HG03354 (cell line): ENCODE data around the gene SLC37A2.
"Not testable (repeated sequence)": the region's sequence is repeated elsewhere in the genome, so short reads cannot be mapped to it uniquely, and the experiment has no call there.

ENCODE experiments used
- ATAC-seq: cut with Tn5 transposase; IDR thresholded peaks from one replicate; pipeline ENCODE4 v1.9.1; 2021; ENCODE audit warnings: mild to moderate bottlenecking; ENCODE audit not compliant: unreplicated experiment, poor library complexity, severe bottlenecking

Gene SLC37A2

DNA sequence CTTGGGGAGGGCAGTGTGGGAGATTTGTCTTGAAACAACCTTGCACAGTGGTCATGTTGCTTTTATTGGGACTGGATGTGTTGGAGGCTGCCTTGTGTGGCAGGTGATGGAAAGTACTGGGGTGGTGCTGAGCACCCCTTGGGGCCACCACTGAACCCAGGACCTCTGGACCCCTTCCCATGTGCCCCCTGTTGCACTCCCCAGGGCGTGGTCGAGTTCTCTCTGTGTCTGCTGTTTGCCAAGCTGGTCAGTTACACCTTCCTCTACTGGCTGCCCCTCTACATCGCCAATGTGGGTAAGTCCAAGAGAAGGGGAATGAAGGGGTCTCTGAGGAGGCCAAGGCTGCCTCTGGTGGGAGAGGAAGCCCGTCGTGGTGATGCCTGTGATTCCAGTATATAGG, 18.9 kb downstream of the SLC37A2 start:
- ATAC-seq, result no peak

DNA sequence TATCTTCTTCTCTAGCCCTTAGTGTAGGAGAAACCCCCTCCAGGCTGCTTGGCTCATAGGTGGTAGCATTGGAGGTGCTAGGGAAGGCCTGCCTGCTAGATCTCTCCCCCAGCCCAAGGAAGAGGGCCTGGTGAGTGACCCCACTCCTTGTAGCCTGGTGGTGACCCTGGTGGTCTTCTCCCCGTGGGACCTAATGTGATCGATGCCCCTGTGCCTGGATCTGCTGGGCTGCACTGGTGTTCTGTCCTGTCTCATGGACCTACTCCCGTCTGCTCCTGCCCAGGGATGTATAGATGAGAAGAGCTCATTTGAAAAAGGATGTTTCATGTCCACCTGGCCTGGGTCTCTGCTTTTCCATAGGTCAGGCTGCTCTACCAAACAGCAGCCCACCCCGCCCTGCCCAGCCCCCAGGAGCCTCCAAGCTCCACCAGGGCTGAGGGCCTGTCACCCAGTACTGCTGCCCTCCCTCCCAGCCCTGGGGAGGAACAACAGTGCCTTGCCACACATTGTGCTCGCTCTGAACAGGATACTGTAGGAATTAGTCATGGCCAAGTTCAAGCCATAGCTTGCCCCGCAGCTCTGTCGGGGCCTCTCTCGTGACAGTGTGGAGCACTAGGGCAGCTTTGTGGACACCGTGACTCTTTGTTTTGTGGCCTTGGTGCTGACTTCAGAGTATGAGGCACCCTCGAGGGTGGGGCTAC, 19.7 kb downstream of the SLC37A2 start:
- no peak for ATAC-seq

DNA sequence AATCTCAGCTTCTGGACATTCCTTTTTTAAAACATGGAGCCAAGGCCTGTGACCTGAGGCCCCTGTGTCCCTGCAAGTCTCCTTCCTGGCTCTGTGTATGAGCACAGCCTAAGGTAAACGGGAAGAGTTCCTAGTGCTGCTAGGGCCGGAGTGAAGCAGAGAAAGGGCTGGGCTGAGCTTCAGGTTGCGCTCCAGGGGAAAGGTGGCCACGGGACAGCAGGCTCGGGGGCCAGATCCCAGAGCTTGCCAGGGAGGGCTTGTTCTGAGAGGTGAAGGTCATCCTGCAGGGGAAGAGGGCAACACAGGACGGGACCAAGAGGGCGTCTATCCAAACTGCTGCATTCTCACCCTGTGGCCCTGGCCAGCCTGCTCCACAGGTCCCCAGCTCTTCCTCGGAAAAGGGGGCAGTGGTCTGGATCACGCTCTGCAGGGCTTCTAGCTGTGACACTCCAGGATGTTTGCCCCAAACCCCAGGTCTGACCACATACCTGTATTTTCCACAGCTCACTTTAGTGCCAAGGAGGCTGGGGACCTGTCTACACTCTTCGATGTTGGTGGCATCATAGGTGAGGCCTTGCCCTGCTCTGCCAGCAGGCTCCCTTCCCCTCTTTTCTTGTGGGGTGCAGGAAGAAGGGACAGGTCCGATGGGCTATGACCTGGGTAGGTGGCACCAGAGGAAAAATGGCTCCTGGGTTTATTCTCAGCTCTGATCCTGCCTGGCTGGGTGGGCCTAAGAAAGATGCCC, 20.4 kb downstream of the SLC37A2 start:
- no peak for ATAC-seq

DNA sequence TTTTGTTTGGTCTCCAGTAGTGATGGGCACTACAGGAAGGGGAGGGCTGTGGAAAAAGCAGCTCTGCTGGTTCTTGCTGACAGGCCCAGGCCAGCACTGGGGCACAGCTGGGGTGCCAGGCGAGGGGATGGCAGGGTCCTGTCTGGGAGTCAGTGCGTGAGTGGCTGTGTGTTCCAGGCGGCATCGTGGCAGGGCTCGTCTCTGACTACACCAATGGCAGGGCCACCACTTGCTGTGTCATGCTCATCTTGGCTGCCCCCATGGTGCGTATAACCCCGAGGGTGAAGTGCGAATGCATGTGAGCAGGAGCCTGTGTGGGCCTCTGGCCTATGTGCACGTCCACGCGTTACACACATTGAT, 20.9 kb downstream of the SLC37A2 start:
- ATAC-seq, result no peak

DNA sequence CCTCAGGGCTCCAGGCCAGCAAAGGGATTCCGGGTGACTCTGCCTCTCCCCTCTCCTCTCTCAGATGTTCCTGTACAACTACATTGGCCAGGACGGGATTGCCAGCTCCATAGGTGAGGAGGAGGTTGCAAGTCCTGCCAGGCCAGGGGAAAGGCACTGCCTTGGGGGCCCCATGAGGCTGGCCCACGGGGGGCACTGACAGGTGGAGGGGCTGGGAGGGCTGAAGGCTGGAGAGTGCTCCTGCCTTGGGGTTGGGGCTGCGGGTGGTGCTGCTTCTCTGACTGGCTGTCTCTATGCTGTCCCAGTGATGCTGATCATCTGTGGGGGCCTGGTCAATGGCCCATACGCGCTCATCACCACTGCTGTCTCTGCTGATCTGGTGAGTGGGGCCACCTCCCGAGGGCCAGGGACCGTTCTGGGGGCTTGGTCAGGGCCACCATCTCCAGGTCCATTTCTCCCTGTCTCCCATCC, 21.7 kb downstream of the SLC37A2 start:
- no peak for ATAC-seq

DNA sequence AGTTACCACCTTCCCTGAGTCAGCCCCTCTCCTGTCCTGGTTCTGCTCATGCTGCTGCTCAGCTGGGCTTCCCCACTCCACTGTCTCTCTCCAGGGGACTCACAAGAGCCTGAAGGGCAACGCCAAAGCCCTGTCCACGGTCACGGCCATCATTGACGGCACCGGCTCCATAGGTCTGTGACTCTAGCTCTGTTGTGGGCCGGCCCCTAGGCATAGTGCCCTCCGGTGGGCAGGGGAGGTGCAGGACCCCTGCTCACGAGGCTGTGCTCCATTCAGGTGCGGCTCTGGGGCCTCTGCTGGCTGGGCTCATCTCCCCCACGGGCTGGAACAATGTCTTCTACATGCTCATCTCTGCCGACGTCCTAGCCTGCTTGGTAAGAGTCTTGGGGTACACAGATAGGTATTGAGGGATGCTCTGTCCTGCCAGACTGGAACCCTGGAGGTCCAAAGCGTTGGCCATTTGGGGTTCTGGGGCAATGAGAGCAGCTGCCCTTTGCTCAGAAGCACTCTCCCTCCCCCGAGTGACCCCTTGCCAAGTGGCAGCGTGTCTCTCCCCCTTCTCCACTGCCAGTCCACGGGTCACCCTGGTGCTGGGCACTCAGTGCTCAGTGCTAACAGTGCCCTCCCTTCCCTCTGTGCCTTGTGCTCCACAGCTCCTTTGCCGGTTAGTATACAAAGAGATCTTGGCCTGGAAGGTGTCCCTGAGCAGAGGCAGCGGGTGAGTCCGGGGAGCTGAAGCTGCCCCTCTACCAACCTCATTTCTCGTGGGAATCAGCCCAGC, 22.4 kb downstream of the SLC37A2 start:
- no peak for ATAC-seq

DNA sequence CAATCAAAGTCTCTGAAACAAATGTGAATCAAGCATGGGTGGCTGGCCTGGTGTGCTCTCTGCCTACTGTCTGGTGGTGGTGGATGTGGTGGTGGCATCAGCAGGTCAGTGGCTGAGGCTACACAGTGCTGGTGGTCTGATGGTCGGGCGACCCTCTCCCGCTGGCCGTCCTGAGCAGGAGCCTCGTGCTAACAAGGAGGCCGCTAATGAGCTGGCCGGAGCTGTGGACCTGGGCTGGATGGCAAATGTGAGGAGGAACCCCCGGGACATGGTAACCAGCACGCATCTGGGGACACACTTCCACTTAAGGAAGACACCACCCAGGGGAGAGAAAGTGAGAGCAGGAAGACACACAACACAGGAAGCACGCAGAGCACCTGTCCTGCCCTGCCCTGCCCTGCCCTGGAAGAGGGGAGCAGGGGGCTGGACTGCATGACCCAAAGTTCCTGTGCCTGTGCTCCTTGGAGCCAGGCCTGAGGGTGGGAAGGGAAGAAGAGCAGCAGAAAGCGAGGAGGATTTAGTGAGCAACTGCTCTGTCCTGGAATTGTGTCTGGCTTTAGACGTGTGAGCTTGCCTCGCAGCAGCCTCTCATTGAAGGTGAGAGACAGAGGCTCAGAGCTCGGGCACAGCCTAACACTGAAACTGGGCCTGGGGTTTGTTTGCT, 23.7 kb downstream of the SLC37A2 start:
- no peak for ATAC-seq

DNA sequence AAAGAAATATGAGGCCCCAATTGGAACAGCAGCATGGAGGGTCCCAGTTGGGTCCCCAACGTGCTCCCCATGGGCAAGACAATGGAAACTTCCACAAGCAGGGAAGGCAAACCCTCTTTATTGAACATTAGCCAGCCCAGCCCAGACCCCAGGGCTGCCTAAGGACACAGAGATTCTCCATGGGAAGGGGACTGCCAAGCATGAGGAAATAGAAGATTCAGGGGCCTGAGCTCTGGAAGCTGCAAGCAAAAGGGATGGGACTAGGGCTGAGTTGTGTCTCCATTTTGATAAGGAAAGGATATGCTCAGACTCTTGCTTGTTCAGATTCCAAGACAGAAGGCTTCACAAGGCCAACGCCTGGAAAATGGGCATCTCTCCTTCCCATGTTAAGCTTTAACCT, 25.0 kb downstream of the SLC37A2 start:
- no peak for ATAC-seq

DNA sequence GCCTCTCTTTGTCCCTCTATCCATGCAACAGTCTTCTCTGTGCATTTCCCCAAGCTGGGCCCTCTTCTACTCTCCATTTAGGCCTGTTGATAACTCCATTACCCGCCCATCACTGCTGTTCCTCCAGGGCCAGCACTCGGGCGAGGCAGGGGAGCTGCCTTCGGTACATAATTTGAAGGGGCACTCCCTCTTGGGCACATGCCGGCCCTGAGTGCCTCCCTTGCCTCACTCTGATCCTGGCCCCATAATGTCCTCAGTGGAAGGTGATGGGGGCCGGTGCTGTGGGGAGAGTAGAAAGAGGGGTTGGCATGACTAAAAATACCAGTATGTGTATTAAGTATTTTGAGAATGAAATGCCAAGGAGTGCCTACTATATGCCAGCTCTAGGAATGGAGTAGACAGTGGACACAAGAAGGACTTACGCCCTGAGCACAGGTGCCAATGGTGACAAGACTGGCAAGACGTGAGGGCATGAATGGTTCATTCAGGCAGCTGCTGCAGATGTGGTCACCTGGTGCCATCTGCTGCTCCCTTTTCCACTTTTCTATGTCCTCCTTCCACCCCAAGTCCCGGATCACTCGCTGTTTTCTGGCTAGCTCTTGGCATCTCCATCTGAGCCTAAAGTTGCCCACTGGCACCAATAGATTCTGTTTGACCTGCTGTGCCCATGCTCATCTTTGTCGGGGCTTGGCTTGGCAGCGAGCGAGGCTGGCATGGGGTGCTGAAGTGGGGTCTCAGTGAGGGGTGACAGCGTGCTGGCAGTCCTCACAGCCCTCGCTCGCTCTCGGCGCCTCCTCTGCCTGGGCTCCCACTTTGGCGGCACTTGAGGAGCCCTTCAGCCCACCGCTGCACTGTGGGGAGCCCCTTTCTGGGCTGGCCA, 25.7 kb downstream of the SLC37A2 start:
- ATAC-seq, result no peak

DNA sequence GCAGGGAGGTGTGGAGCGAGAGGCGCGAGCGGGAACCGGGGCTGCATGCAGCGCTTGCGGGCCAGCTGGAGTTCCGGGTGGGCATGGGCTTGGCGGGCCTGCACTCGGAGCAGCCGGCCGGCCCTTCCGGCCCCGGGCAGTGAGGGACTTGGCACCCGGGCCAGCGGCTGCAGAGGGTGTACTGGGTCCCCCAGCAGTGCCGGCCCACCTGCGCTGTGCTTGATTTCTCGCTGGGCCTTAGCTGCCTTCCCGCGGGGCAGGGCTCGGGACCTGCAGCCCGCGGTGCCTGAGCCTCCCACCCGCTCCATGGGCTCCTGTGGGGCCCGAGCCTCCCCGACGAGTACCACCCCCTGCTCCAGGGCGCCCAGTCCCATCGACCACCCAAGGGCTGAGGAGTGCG, 26.4 kb downstream of the SLC37A2 start:
- not testable (repeated sequence) for ATAC-seq

DNA sequence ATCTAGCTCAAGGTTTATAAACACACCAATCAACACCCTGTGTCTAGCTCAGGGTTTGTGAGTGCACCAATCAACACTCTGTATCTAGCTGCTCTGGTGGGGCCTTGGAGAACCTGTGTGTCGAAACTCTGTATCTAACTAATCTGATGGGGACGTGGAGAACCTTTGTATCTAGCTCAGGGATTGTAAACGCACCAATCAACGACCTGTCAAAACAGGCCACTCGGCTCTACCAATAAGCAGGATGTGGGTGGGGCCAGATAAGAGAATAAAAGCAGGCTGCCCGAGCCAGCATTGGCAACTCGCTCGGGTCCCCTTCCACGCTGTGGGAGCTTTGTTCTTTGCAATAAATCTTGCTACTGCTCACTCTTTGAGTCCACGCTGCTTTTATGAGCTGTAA, 27.0 kb downstream of the SLC37A2 start:
- ATAC-seq, result not testable (repeated sequence)

DNA sequence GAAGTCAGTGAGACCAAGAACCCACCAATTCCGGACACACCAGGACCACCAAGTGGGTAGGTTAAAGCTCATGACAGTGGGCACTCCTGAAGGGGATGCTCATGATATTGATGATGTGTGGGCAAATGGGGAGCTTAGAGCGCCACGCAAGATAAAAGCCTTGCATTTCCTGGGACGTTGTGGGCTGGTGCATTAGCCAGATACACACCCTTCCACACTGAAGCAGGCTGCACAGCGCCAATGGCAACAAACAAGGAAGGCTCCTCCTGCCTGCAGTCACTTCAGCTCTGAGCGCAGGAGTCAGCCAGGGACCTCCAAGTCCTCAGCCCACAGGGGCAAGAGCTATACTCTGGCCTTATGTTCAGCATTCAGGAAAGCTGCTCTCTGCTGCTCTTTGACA, 27.7 kb downstream of the SLC37A2 start:
- ATAC-seq, result peak; percentile 5

DNA sequence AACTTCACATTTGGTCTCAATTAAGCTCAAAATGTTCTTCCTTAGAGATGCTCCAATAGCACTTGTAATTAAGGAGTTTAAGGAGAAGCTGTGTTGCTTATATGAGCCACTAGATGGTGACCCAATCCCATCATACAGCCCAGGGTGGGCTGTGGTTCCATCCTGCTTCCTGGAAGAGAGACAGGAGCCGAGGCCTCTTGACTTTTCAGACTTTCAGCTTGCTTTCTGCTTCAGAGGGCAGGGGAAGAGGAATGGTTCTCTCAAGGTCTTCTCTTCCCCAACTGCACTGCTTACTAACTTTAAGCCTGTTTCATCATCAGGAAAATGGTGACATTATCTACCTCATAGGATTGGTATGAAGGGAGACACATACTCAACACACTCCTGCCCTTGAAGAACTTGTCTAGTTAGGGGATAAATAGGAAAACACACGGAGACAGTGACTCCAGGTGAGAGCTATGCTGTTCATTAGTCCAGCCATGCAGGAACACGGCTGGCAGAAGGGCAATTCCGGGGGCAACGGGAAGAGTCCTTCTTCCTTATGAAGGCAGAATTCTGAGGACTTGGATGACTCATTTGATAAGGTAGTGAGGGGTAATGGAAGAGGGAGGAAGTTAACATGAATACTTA, 28.3 kb downstream of the SLC37A2 start:
- ATAC-seq, result peak; percentile 59

DNA sequence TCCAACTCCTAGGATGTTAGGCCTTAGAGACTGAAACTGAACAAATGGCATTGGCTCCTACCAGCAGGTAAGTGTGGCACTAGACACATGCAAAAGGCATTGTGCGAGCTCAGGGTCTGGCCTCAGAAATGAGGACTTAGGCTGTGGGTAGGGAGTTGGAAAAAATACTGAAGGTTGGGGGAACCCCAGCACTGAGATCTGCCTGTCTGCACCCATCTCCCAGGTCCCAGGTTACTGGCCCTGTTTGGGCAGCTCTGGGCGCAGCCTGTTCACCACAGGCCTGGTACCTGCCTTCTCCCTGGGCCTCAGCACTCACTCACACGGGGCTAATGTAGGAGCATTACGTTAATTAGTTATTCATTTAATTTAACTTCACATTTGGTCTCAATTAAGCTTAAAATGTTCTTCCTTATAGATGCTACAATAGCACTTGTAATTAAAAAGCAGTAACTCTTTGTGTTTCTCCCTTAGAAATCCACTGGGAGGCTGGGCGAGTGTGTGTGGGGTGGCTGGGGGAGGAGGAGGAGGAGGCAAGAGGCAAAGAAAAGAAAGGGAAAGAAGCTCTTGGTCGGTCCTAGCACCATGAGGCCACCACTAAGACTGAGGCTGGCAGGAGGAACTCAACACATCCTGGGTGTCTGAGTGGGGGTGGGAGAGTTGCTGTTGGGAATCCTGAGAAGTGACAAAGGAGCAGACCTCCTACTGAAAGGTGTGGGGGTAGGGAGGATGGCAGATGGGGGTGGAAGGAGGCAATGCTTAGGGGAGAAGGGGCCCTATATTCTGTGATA, 29.0 kb downstream of the SLC37A2 start:
- ATAC-seq, result no peak

DNA sequence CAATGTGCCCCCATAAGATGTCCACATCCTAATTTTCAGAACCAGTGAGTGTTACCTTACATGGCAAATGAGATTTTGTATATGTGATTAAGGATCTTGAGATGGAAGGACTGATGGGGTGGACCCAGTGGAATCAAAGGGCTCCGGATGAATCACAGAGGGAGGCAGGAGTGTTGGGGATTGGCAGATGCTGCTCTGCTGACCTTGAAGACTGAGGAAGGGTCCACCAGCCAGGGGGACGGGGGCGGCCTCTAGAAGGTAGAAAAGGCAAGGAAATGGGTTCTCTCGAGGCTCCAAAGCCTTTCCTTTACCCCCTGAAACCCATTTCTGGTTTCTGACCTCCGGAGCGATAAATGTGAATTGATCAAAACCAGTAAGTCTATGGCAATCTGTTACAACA, 29.6 kb downstream of the SLC37A2 start:
- no peak for ATAC-seq

DNA sequence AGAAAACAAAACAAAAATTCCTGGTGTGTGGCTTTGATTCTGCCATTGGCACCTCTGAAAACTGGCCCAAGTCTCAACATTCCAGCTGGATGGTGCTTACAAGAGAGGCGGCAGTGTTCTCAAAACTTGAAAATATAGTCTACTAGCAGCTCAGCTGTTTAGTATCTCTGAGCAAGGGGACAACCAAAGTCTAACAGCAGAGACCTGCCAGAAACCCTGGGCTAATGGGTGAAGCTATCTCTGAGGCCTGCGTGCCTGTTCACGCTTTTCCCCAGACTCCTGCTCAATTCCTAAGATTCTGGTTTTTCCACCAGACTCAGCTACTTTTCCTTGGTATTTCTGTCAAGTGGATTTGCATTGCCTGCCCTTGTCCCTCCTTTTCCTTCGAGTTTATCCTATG, 30.4 kb downstream of the SLC37A2 start:
- no peak for ATAC-seq

DNA sequence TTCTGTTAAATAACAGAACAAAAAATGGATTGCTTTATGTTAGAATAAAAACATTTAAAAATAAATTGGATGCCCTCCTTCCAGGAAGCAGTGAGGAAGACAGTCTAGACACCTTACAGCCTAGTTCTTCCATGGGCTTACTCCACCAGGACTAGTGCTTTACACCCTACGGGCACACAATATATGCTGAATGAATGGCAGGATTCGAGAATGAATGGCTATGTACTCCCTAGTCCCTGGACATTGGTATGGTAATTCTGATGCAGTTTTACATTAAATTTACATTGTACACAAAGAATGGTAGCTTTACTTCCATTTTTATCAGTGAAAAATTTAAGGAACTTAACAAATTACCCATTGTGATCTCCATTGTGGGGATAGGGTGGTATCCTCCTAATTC, 31.6 kb downstream of the SLC37A2 start:
- no peak for ATAC-seq

DNA sequence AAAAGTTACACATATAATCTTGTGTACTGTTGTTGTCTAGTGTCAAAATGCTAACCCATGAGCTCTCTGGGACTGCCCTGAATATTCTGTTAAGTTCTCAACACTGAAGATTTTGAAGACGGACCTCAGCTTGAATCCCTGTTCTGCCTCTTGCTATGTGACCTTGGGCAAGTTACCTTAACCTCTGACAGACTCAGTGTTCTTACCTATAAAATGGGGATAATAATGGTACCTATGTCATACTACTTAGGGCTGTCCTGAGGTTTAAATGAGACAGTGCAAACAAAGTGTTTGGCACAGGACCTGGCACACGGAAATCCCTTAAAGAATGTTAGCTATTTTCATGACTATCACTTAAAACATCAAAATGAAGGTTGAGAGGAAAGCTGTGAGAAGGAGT, 37.0 kb downstream of the SLC37A2 start:
- no peak for ATAC-seq
